ENCODE data around the gene TMCO4. TPM values are rescaled to one million over a fixed set of nuclear protein-coding genes. Genes with fewer than 3 reads are reported as not detected.

Gene TMCO4
- total RNA-seq, 1 donor from 2014 or later: 18.7 TPM

DNA sequence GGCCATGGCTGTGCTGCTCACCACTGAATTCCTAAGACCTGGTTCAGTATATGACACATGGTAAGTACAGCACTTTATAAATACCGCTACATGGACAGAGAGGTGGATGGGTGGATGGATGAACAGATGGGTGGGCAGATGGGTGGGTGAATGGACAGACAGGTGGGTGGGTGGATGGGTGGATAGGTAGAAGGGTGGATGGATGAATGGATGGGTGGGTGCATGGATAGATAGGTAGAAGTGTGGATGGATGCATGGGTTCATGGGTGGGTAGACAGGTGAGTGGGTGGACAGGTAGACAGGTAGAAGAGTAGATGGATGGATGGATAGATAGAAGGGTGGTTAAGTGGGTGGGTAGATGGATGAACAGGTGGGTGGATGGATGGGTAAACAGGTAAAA, 54.8 kb downstream of the TMCO4 start:
- no peak for ATAC-seq

DNA sequence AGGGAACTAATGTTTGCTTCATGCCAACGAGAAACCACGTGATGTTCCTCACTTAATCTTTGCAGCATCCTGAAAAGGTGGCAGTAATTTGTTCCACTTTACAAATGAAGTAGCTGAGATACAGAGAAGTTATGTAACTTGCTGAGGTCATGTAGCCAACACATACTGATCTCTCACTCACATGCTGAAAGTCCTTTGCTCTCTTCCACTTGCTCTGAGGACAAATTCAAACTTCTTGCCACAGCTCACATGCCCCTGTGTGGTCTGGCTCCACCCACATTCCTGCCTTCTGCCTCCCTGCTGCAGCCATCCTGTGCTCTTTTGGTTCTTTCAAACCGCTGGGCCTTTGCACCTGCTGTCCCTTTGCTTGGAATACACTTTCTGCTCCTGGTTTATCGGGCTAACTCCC, 55.4 kb downstream of the TMCO4 start:
- ATAC-seq: no peak

DNA sequence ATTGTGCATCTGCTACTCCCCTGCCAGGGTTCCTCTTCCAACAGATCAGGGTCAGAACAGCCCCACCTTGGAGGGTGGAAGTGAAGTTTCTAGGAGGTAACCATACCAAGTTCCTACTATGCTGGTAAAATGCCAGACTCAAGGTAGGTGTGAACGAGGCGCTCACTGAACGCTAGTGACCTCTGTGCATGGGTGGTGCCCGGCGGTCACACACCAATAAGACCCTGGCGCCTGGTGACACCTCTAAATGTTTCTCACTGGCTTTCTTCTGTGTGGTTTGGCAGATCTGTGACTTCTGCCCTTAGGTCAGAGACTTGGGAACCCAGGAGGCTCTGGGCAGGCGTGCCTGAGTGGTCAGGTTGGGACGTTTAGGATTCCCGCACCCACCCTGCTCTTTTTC, 55.9 kb downstream of the TMCO4 start:
- no peak for ATAC-seq

- ATAC-seq: no peak
These were observed 56.5 kb downstream of the TMCO4 start for GRCh38 chr1:19743180-19743579.

- ATAC-seq: peak; percentile 21
These were observed 60.1 kb downstream of the TMCO4 start for GRCh38 chr1:19739628-19740027.

- no peak for ATAC-seq
These were observed 61.0 kb downstream of the TMCO4 start for GRCh38 chr1:19738669-19739068.

- ATAC-seq: no peak
These were observed 61.6 kb downstream of the TMCO4 start for GRCh38 chr1:19738076-19738475.

DNA sequence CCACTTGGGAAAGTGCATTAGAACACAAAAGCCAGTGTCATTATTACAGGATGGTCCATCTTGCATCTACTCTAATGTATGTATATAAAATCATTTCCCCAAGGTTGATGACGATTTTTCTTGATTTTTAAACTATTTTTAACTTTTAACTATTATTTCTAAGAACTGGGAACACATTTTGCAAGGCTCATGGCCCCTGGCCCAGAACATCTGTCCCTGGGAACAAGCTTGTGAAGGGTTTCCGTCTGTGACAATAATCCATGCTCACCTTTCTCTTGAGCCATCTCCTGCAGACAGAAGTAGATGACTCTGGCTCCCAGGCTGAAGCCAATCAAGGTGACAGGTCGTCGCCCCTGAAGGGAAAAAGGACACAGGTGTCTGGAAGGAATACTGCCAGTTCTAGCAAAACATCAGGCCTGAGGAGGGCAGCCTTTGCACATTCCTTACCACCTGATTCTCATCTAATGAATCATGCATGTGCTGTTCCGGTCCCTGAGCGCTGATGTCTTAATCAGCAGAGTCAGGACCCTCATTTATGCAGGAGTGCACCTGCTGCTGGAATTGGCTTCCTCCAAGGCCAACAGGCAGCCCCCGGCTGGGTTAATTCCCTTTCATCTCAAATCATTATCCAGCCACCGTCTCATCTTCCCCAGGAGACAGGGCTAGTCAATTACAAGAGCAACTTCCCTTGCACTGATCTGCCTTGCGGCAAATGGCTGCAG, 62.5 kb downstream of the TMCO4 start:
- no peak for ATAC-seq

DNA sequence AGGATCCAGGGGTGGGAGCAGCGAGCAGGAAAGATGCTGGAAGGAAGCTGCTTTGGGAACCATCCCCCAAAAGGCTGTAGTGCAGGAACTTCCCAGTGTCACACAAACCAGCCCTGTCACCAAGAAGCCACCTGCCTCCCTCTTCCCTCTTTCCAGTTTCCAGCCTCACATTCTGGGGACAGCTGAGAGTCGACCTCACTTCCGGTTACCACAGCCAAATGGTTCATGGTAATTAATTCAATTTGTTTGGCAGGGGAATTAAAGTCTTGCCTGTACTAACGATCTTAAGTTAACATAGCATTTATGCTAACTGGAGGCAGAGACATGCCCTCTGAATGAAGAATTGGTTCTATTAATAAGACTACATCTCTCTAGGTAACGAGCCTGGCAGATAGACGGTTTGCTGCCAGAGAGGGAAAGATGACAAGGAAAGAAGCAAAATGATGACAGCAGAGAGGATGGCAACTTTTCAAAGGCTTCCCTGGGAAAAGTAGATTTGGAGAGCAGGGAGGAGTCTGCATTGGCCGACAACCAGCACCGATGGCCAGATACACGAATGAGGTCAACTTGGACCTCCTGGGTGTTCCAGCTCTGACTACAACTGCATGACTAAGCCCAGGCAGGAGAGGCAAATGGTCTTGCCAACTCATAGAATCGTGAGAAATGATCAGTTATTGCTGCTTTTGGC, 64.1 kb downstream of the TMCO4 start:
- ATAC-seq: no peak

- no peak for ATAC-seq
These were observed 65.2 kb downstream of the TMCO4 start for GRCh38 chr1:19734472-19734999.

GRCh38 chr1:19734056-19734455, 65.7 kb downstream of the TMCO4 start:
- ATAC-seq: no peak

- no peak for ATAC-seq
These were observed 66.1 kb downstream of the TMCO4 start for GRCh38 chr1:19733615-19734014.

- no peak for ATAC-seq
These were observed 68.3 kb downstream of the TMCO4 start for GRCh38 chr1:19731311-19731821.

- no peak for ATAC-seq
These were observed 68.9 kb downstream of the TMCO4 start for GRCh38 chr1:19730793-19731192.

- no peak for ATAC-seq
These were observed 69.5 kb downstream of the TMCO4 start for GRCh38 chr1:19730232-19730631.

- no peak for ATAC-seq
These were observed 71.1 kb downstream of the TMCO4 start for GRCh38 chr1:19728413-19729145.

DNA sequence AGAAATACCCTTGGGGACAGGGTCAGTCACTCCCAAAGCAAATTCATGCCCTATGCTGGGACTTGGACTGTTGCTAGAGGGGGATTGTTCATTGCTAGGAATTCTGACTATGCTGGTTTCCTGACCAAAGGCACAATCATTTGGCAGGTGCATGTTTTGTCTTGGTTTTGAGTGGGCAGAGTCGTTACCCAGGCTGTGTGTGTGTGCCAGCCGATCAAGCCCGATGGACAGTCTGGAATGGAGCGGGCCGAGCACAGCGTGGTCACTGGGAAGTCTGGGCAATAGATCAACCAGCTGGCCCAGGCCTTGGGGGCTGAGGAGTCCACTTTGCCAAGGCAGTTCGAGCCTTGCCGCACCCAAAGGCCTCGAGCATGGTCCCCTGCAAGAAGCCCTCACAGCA, 74.1 kb downstream of the TMCO4 start:
- ATAC-seq: no peak

GRCh38 chr1:19723874-19724273, 75.8 kb downstream of the TMCO4 start:
- no peak for ATAC-seq

DNA sequence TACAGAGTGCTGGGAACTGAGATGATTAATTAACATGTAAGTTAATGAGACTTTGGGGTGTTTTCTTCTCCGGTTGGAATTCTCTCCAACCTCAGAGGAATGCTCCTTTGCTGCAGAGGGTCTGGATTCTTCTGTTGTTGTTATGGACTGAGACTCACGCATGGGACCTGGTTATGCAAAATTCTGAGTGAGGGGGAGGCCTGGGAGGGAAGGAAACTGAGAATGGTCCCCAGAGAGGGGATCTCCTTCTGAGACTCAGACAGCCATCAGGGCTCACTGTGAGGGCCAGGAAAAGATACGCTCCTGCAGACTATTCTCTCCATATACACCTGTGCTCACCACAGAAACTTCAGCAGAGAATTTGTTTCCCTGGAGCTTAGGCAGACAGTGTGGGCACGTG, 78.7 kb downstream of the TMCO4 start:
- no peak for ATAC-seq

DNA sequence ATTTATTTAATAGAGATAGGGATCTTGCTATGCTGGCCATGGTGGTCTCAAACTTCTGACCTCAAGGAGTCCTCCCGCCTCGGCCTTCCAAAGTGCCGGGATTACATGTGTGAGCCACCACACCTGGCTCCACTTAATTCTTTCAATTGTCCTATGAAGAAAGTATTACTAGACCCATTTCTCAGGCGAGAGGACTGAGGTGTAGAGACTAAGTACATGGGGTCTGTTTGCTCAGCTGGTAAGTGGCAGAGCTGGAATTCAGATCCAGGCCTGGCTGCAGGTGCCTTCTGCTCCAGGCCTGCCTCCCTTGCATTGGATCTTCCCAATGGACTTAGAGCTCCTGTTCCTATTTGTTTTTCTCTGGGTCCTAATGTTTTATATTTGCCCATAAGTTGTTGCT, 79.5 kb downstream of the TMCO4 start:
- ATAC-seq: no peak

GRCh38 chr1:19717467-19717866, 82.2 kb downstream of the TMCO4 start:
- no peak for ATAC-seq

DNA sequence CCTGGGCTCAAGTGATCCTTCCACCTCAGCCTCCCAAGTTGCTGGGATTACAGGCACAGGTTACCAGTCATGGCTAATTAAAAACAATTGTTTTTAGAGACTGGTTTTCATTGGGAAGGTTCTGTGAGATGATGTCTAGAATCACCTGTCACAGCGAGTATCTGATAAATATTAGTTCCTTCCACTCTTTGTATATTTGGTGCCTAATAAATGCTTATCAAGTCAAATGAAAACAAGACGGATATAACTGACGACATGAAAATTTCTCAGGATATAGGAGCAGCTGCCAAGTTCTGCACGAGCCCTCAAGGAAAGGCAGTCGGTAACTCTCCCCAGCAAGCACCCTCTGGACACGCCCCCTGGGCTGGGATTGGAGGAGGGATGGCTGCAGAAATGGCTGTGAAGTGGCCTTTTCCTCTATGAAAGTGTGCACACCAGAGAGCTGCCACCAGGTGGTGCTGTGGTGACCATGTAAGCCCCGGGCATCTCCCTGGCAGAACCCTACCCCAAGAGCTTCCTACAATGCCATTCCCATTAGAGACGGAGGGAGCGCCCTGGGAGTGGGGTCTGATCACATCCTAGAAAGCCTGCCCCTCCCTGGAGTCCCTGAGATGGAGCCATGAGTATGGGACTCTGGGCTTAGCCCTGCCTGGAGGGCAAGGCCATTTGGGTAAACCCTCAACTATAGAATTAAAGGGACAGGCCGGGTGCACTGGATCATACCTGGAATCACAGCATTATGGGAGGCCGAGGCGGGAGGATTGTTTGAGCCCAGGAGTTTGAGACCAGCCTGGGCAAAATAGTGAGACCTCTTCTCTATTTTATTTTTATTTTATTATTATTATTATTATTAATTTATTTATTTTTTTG, 84.1 kb downstream of the TMCO4 start:
- ATAC-seq: peak; percentile 98

All from esophagus mucosa (tissue), 1 donor.